GM12891 (cell line): ENCODE data around the gene PTX3.

Experiments
- POLR2A ChIP-seq: IDR thresholded peaks from 2 replicates; pipeline ENCODE4 v1.6.1; 2011; ENCODE audit warnings: low read depth, low read length, control low read depth
- POLR2AphosphoS5 ChIP-seq: IDR thresholded peaks from 2 replicates; pipeline ENCODE4 v1.6.1; 2011; ENCODE audit warnings: low read depth, low read length, control low read depth
- SPI1 ChIP-seq: IDR thresholded peaks from 2 replicates; pipeline ENCODE4 v1.6.1; 2011; ENCODE audit warnings: low read depth, low read length, control low read depth
- TAF1 ChIP-seq: IDR thresholded peaks from 2 replicates; pipeline ENCODE4 v1.6.1; 2011; ENCODE audit warnings: low read depth, low read length, control low read depth

DNA sequence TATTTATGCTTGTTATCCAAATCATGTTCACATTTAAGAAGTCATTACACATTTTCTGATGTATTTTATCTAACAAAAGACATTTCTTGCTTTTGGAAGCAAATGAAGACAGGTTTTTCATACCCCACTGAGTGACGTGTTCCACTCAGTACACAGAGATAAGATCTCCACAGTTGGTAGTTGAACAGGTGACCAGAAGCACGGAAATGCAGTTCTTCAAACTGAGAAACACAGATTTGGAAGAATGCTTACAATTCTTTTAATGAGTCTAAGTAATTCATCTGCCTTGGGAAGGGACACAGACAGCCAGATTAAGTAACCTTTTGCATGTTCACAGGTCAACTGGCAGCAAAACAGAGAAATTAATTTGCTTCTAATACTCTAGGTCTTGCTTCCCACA lies 23.1 kb downstream of the PTX3 start:
- TF ChIP-seq POLR2AphosphoS5 (no peak), POLR2A (no peak), TAF1 (no peak), SPI1 (no peak)
